Testis (tissue), 2 donors: Measurements from ENCODE around the gene GTPBP6.

Experiments used
- CTCF ChIP-seq, 3 experiments: fragments of 450-650 bp in 2 of 3; fragments of 200-600 bp in 1 of 3; sonication (generic) in 1 of 3; IDR thresholded peaks; one replicate each; pipeline ENCODE4 v1.5.1; 2016 to 2019; ENCODE audit warnings: antibody characterized with exemption in 3 of 3, mild to moderate bottlenecking in 2 of 3, moderate library complexity in 1 of 3
- POLR2A ChIP-seq: fragments of 450-650 bp; IDR thresholded peaks from one replicate; pipeline ENCODE4 v1.6.1; 2017; ENCODE audit warnings: antibody characterized with exemption, mild to moderate bottlenecking, moderate library complexity

GRCh38 chrX:350534-351323 is 32.1 kb upstream of the GTPBP6 start:
- TF ChIP-seq POLR2A (no peak), CTCF (IDR thresholded peaks at IDR 0.05) (no peak)
